Testis (tissue), 2 donors: ENCODE results near the gene SLC12A3.

Experiments used
- CTCF ChIP-seq, 3 experiments: fragments of 450-650 bp in 2 of 3; fragments of 200-600 bp in 1 of 3; sonication (generic) in 1 of 3; IDR thresholded peaks; one replicate each; pipeline ENCODE4 v1.5.1; 2016 to 2019; ENCODE audit warnings: antibody characterized with exemption in 3 of 3, mild to moderate bottlenecking in 2 of 3, moderate library complexity in 1 of 3
- POLR2A ChIP-seq: fragments of 450-650 bp; IDR thresholded peaks from one replicate; pipeline ENCODE4 v1.6.1; 2017; ENCODE audit warnings: antibody characterized with exemption, mild to moderate bottlenecking, moderate library complexity

- TF ChIP-seq CTCF (IDR thresholded peaks at IDR 0.05), result no peak
- TF ChIP-seq POLR2A, result no peak
Observed at GRCh38 chr16:56912746-56913708, 48.0 kb downstream of the SLC12A3 start.
